A549 (cell line): ENCODE results near the gene COMMD9. TPM values are rescaled to one million over a fixed set of nuclear protein-coding genes. Genes with fewer than 3 reads are reported as not detected.

ENCODE experiments used
- ATAC-seq, 2 experiments: fragments of 200-7000 bp in 1 of 2; fragments of >200 bp in 1 of 2; cut with Nextera tagmentation in 1 of 2; cut with Tn5 transposase in 1 of 2; 3 replicates each; pipeline versions ENCODE4 v1.8.0 to v1.9.1; 2018 to 2020; ENCODE audit warnings: mild to moderate bottlenecking in 1 of 2, moderate library complexity in 1 of 2
- CTCF ChIA-PET: fragments of 300-600 bp; sonication (Branson Sonifier 250); formaldehyde crosslinking; extraction: SDS; loops from one replicate; lab custom pipeline; 2021; ENCODE audit warnings: antibody characterized with exemption, inconsistent platforms; lab: Yijun Ruan, JAX
- POLR2A ChIA-PET: fragments of 350-600 bp; formaldehyde crosslinking; extraction: SDS; loops from one replicate; lab custom pipeline; 2021; ENCODE audit warnings: antibody characterized with exemption, inconsistent platforms; lab: Yijun Ruan, JAX
- DNase-seq, 2 experiments: peaks; one replicate each; pipeline versions ENCODE4 v3.0.0 to v3.0.0-alpha.2; 2011 to 2016; ENCODE audit warnings: low read depth in 1 of 2, low spot score in 1 of 2
- FAIRE-seq: peaks from 2 replicates; lab custom pipeline; 2011; peaks lifted over from hg19 to GRCh38; lab: Jason Lieb, UNC
- H3K27ac ChIP-seq, 2 experiments: fragments of >200 bp; sonication (Bioruptor Twin); formaldehyde crosslinking; 3 replicates each; pipeline ENCODE4 v1.5.1; 2016 to 2017
- H3K4me1 ChIP-seq: fragments of >200 bp; sonication (Bioruptor Twin); formaldehyde crosslinking; 3 replicates; pipeline ENCODE4 v1.6.1; 2016
- H3K4me2 ChIP-seq: fragments of >200 bp; sonication (Bioruptor Twin); formaldehyde crosslinking; 3 replicates; pipeline ENCODE4 v1.6.1; 2016
- H3K4me3 ChIP-seq: fragments of >200 bp; sonication (Bioruptor Twin); formaldehyde crosslinking; 3 replicates; pipeline ENCODE4 v1.5.1; 2016
- H3K9me3 ChIP-seq: fragments of >200 bp; sonication (Bioruptor Twin); formaldehyde crosslinking; 3 replicates; pipeline ENCODE4 v1.6.1; 2016
- BCL3 ChIP-seq: fragments of >200 bp; sonication (Bioruptor Twin); formaldehyde crosslinking; IDR thresholded peaks from 3 replicates; pipeline ENCODE4 v1.6.1; 2016
- CBX2 ChIP-seq: fragments of 200-600 bp; sonication (generic); IDR thresholded peaks from 2 replicates; pipeline ENCODE4 v1.6.1; 2016; ENCODE audit warnings: low read depth, mild to moderate bottlenecking, borderline replicate concordance
- CBX8 ChIP-seq: fragments of 200-600 bp; sonication (generic); IDR thresholded peaks from 2 replicates; pipeline ENCODE4 v1.6.1; 2016
- CEBPB ChIP-seq, 2 experiments: fragments of >200 bp in 1 of 2; sonication (Bioruptor Twin) in 1 of 2; formaldehyde crosslinking in 1 of 2; IDR thresholded peaks; 2 replicates each; pipeline ENCODE4 v1.6.1; 2012 to 2016
- CHD4 ChIP-seq: fragments of 200-600 bp; sonication (generic); IDR thresholded peaks from 2 replicates; pipeline ENCODE4 v1.6.1; 2016; ENCODE audit warnings: antibody characterized with exemption, mild to moderate bottlenecking, borderline replicate concordance
- CTCF ChIP-seq: fragments of >200 bp; sonication (Bioruptor Twin); formaldehyde crosslinking; IDR thresholded peaks from 3 replicates; pipeline ENCODE4 v1.5.1; 2016
- FOSB ChIP-seq: fragments of 250-450 bp; sonication (Bioruptor Pico); IDR thresholded peaks from 2 replicates; pipeline ENCODE4 v1.5.0; 2020; ENCODE audit warnings: mild to moderate bottlenecking, moderate library complexity
- FOSL2 ChIP-seq, 2 experiments: fragments of 450-650 bp in 1 of 2; fragments of >200 bp in 1 of 2; sonication (Bioruptor Twin) in 1 of 2; formaldehyde crosslinking; IDR thresholded peaks; 2 replicates each; pipeline versions ENCODE4 v1.5.0 to v1.6.1; 2016 to 2020; ENCODE audit warnings: mild to moderate bottlenecking in 1 of 2, moderate library complexity in 1 of 2
- HDAC2 ChIP-seq: fragments of 200-600 bp; sonication (generic); IDR thresholded peaks from 2 replicates; pipeline ENCODE4 v1.6.1; 2016
- HOXB13 ChIP-seq: fragments of 250-450 bp; sonication (Bioruptor Pico); IDR thresholded peaks from 2 replicates; pipeline ENCODE4 v1.5.0; 2020; ENCODE audit warnings: low read depth, mild to moderate bottlenecking, moderate library complexity
- NR3C1 ChIP-seq: fragments of >200 bp; sonication (Bioruptor Twin); formaldehyde crosslinking; IDR thresholded peaks from 3 replicates; pipeline ENCODE4 v1.6.1; 2017
- PBX3 ChIP-seq: IDR thresholded peaks from 2 replicates; pipeline ENCODE4 v1.6.1; 2012
- POLR2AphosphoS2 ChIP-seq: conservative IDR thresholded peaks from 2 replicates; pipeline ENCODE4 v1.6.1; 2012; ENCODE audit warnings: low read length, improper control_type of control experiment, inconsistent platforms
- RAD21 ChIP-seq, 2 experiments: fragments of >200 bp in 1 of 2; sonication (Bioruptor Twin) in 1 of 2; formaldehyde crosslinking in 1 of 2; IDR thresholded peaks in 1 of 2; conservative IDR thresholded peaks in 1 of 2; 2 replicates in 1 of 2; 3 replicates in 1 of 2; pipeline ENCODE4 v1.6.1; 2012 to 2018; ENCODE audit warnings: inconsistent platforms in 1 of 2
- RARB ChIP-seq: fragments of 250-450 bp; sonication (Bioruptor Pico); IDR thresholded peaks from 2 replicates; pipeline ENCODE4 v1.8.0; 2021; ENCODE audit warnings: mild to moderate bottlenecking, moderate library complexity
- REST ChIP-seq: fragments of 200-600 bp; sonication (generic); IDR thresholded peaks from 2 replicates; pipeline ENCODE4 v1.6.1; 2016; ENCODE audit warnings: antibody characterized with exemption, mild to moderate bottlenecking, moderate library complexity
- RFX5 ChIP-seq: fragments of 450-650 bp; IDR thresholded peaks from 2 replicates; pipeline ENCODE4 v1.7.1; 2014; ENCODE audit warnings: antibody characterized with exemption, mild to moderate bottlenecking, moderate library complexity
- TFCP2L1 ChIP-seq: fragments of 250-450 bp; sonication (Bioruptor Pico); IDR thresholded peaks from 2 replicates; pipeline ENCODE4 v1.5.0; 2021; ENCODE audit warnings: mild to moderate bottlenecking
- TP53 ChIP-seq: fragments of 250-450 bp; sonication (Bioruptor Pico); IDR thresholded peaks from 2 replicates; pipeline ENCODE4 v1.5.0; 2021; ENCODE audit warnings: mild to moderate bottlenecking, moderate library complexity
- ZFP36 ChIP-seq: fragments of 450-650 bp; IDR thresholded peaks from 2 replicates; pipeline ENCODE4 v1.6.1; 2014; ENCODE audit warnings: borderline replicate concordance; ENCODE audit not compliant: partially characterized antibody
- WGBS: methylation state at CpG from one replicate; pipeline ENCODE4 v1.1.6; 2017; ENCODE audit errors: missing lambda C conversion rate; 5-methylcytosine and 5-hydroxymethylcytosine counted together
- polyA plus RNA-seq, 4 experiments: library from polyadenylated mRNA; depleted of rRNA in 3 of 4; stranded (reverse); fragments of >200 nt; fragmentation: RNase III in 1 of 4; extraction: RNeasy Plus Mini Kit Qiagen cat#74134 plus additional on column Dnase treatment in 1 of 4; gene quantifications; 2 replicates in 3 of 4; 3 replicates in 1 of 4; pipeline ENCODE4 v1.2.3, GENCODE V29; 2011 to 2017

The COMMD9 gene
- polyA plus RNA-seq, 2 of the 4 experiments (the other 2 are of a cell fraction): 36.3 to 37.3 TPM

DNA sequence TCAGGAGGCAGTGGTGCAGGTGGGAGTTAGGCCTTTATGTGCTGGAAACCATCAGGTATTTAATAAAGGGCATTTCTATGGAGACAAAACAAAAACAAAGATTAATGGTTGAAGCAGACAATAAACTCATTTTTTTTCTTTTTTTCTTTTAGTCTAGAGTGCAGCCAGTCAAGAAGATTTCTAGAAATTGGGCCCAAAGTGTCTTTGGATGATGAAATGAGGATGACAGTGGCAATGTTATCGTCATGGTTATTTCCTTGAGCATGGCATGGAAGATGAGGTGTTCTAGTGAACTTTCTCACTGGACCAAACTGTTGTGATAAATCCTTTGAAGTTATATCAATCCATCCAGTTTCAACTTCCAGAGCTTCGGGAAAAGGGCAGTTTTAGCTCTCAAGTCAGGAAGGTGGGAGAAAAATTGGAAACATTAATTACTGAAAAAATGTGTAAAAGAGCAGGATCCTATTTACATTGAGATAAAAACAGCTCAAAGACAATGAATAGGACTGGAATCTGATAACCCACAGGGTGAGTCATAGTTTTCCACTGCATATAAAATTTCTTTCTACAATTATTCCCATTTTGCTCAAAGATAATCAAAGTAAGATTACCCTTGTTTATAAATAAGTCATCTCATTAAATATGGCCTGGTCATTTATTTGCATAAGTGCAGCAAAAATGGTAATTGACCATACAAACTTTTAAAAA lies 39.9 kb upstream of the COMMD9 start:
- ChIA-PET CTCF (interaction anchor here (0.6 to 1.1 kb wide), 2 partner anchors 12 to 150 kb away, joined by 3 read pairs; no protein-coding TSS in a partner anchor), POLR2A (no interaction called here)
- no peak overlapping the region for H3K27ac ChIP-seq
- FAIRE-seq (no peak), ATAC-seq (no peak), DNase-seq (no peak)
- WGBS: 17% methylated on average over 2 of the region's 2 CpGs
- H3K9me3 ChIP-seq: peaks cover 6% of the 10 kb centered on the region; the same call in 1 of the 3 replicates
- H3K4me1 ChIP-seq: no peaks in the 10 kb centered on the region
- H3K4me3 ChIP-seq: no peak overlapping the region
- H3K4me2 ChIP-seq: no peak overlapping the region
- TF ChIP-seq ZFP36 (no peak), FOSL2 (IDR thresholded peaks at IDR 0.05) (no peak), FOSL2 (CRISPR knock-in tag; IDR thresholded peaks at IDR 0.05) (peak; percentile 49; the same call in 1 of the 2 replicates), CTCF (no peak), POLR2AphosphoS2 (no peak)

GRCh38 chr11:36326524-36327419 lies 37.5 kb upstream of the COMMD9 start:
- TF ChIP-seq REST (no peak), NR3C1 (no peak), HOXB13 (CRISPR knock-in tag) (no peak), HDAC2 (no peak), TFCP2L1 (no peak), RARB (CRISPR knock-in tag) (no peak), RAD21 (conservative IDR thresholded peaks at IDR 0.05 in 1 of 2, IDR thresholded peaks at IDR 0.05 in 1 of 2) (no peak), CHD4 (no peak), RFX5 (no peak), CBX8 (no peak), CBX2 (no peak), CEBPB (IDR thresholded peaks at IDR 0.05) (no peak), FOSB (no peak), TP53 (CRISPR knock-in tag) (no peak), PBX3 (no peak), BCL3 (no peak)
- Histone ChIP-seq H3K9me3 (no peaks in the 10 kb centered on the region), H3K27ac (no peak overlapping the region), H3K4me3 (no peak overlapping the region), H3K4me2 (no peak overlapping the region), H3K4me1 (no peaks in the 10 kb centered on the region)
- DNase-seq (no peak), FAIRE-seq (no peak), ATAC-seq (no peak)
- ChIA-PET CTCF (no interaction called here), POLR2A (no interaction called here)
- WGBS: 33% methylated on average over 3 of the region's 3 CpGs
